SK-N-SH (cell line): ENCODE data around the gene MB. TPM values are rescaled to one million over a fixed set of nuclear protein-coding genes. Genes with fewer than 3 reads are reported as not detected.

Experiments used
- CTCF ChIA-PET: fragments of 300-600, 350-600 bp; formaldehyde crosslinking; extraction: SDS; loops from one replicate; lab custom pipeline; 2021; lab: Yijun Ruan, JAX
- POLR2A ChIA-PET: fragments of 350-600 bp; sonication (Branson Sonifier 250); formaldehyde crosslinking; extraction: SDS; loops from one replicate; lab custom pipeline; 2020; ENCODE audit warnings: antibody characterized with exemption, inconsistent platforms; lab: Yijun Ruan, JAX
- DNase-seq: peaks from one replicate; pipeline ENCODE4 v3.0.0; 2012
- H2AFZ ChIP-seq: fragments of 200-600 bp; sonication (generic); 2 replicates; pipeline ENCODE4 v1.8.1; 2016; ENCODE audit warnings: antibody characterized with exemption, mild to moderate bottlenecking, low read depth
- H3F3A ChIP-seq: fragments of 200-600 bp; sonication (generic); replicated peaks from 2 replicates; pipeline ENCODE3; 2016; ENCODE audit warnings: antibody characterized with exemption, mild to moderate bottlenecking; ENCODE audit not compliant: insufficient read depth
- H3K27ac ChIP-seq, 2 experiments: fragments of 200-500 bp in 1 of 2; fragments of 200-600 bp in 1 of 2; sonication (Bioruptor generic) in 1 of 2; sonication (generic), shearing (Covaris generic) in 1 of 2; 2 replicates each; pipeline versions ENCODE4 v1.5.1 to v1.6.1; 2014 to 2016; ENCODE audit warnings: low read depth in 2 of 2, inconsistent platforms in 1 of 2, low read length in 1 of 2, mild to moderate bottlenecking in 1 of 2, mixed read lengths in 1 of 2
- H3K27me3 ChIP-seq: fragments of 200-600 bp; sonication (generic), shearing (Covaris generic); 2 replicates; pipeline ENCODE4 v1.6.1; 2016; ENCODE audit warnings: mixed run types; ENCODE audit not compliant: insufficient read depth
- H3K36me3 ChIP-seq, 2 experiments: fragments of 200-500 bp in 1 of 2; fragments of 200-600 bp in 1 of 2; sonication (Bioruptor generic) in 1 of 2; sonication (generic) in 1 of 2; replicated peaks in 1 of 2; 2 replicates each; pipeline versions ENCODE3 to v1.5.1; 2014 to 2016; ENCODE audit warnings: low read length in 1 of 2, mild to moderate bottlenecking in 1 of 2; ENCODE audit not compliant: insufficient read depth in 2 of 2, control insufficient read depth in 1 of 2
- H3K4me1 ChIP-seq, 2 experiments: fragments of 200-500 bp in 1 of 2; fragments of 200-600 bp in 1 of 2; sonication (Bioruptor generic) in 1 of 2; sonication (generic), shearing (Covaris generic) in 1 of 2; 2 replicates each; pipeline versions ENCODE4 v1.5.1 to v1.6.1; 2014 to 2016; ENCODE audit warnings: low read depth in 1 of 2, low read length in 1 of 2, mixed run types in 1 of 2; ENCODE audit not compliant: insufficient read depth in 2 of 2, control insufficient read depth in 1 of 2
- H3K4me2 ChIP-seq: fragments of 200-600 bp; sonication (generic), shearing (Covaris generic); 2 replicates; pipeline ENCODE4 v1.6.1; 2017; ENCODE audit warnings: mixed run types
- H3K4me3 ChIP-seq, 2 experiments: fragments of 200-500 bp in 1 of 2; fragments of 200-600 bp in 1 of 2; sonication (Bioruptor generic) in 1 of 2; sonication (generic), shearing (Covaris generic) in 1 of 2; 2 replicates each; pipeline versions ENCODE4 v1.5.1 to v1.8.1; 2014 to 2016; ENCODE audit warnings: low read depth in 2 of 2, inconsistent platforms in 1 of 2, low read length in 1 of 2, mild to moderate bottlenecking in 1 of 2, mixed read lengths in 1 of 2, moderate library complexity in 1 of 2
- H3K79me2 ChIP-seq: fragments of 200-600 bp; sonication (generic); 2 replicates; pipeline ENCODE4 v1.8.1; 2017; ENCODE audit warnings: mild to moderate bottlenecking; ENCODE audit not compliant: insufficient read depth
- H3K9ac ChIP-seq: fragments of 200-600 bp; sonication (generic); 2 replicates; pipeline ENCODE4 v1.6.1; 2017; ENCODE audit warnings: mixed run types
- H3K9me2 ChIP-seq: fragments of 200-600 bp; sonication (generic); 2 replicates; pipeline ENCODE4 v1.6.1; 2017; ENCODE audit warnings: mixed run types
- H3K9me3 ChIP-seq: fragments of 200-600 bp; sonication (generic); 2 replicates; pipeline ENCODE4 v1.6.1; 2017; ENCODE audit warnings: mixed run types, mild to moderate bottlenecking, moderate library complexity
- H4K20me1 ChIP-seq: fragments of 200-600 bp; sonication (generic); 2 replicates; pipeline ENCODE4 v1.6.1; 2017; ENCODE audit warnings: mild to moderate bottlenecking, mixed run types; ENCODE audit not compliant: insufficient read depth
- CTCF ChIP-seq: fragments of 200-600 bp; sonication (generic); IDR thresholded peaks from 2 replicates; pipeline ENCODE4 v1.6.1; 2017; ENCODE audit warnings: antibody characterized with exemption, mild to moderate bottlenecking, moderate library complexity
- ELF1 ChIP-seq: IDR thresholded peaks from 2 replicates; pipeline ENCODE4 v1.4.0; 2012
- EP300 ChIP-seq, 2 experiments: IDR thresholded peaks; 2 replicates each; pipeline versions ENCODE4 v1.4.0 to v1.6.1; 2012; ENCODE audit warnings: borderline replicate concordance in 1 of 2, low read depth in 1 of 2, low read length in 1 of 2
- EZH2phosphoT487 ChIP-seq: fragments of 200-600 bp; sonication (generic); IDR thresholded peaks from 2 replicates; pipeline ENCODE4 v1.6.1; 2017; ENCODE audit warnings: low read depth, mixed run types, mild to moderate bottlenecking, antibody characterized with exemption, moderate library complexity, borderline replicate concordance
- FOXJ3 ChIP-seq: sonication (generic); formaldehyde crosslinking; IDR thresholded peaks from 2 replicates; pipeline ENCODE4 v1.5.1; 2020; ENCODE audit warnings: mild to moderate bottlenecking, missing genetic modification reagents
- GABPA ChIP-seq: IDR thresholded peaks from 2 replicates; pipeline ENCODE4 v1.4.0; 2012; ENCODE audit warnings: low read depth, mild to moderate bottlenecking
- GATA2 ChIP-seq: sonication (generic); formaldehyde crosslinking; IDR thresholded peaks from 2 replicates; pipeline ENCODE4 v1.5.0; 2020; ENCODE audit warnings: mild to moderate bottlenecking, missing genetic modification reagents
- IRF3 ChIP-seq: fragments of 150-350 bp; IDR thresholded peaks from 2 replicates; pipeline ENCODE4 v1.6.1; 2016; ENCODE audit warnings: mild to moderate bottlenecking, low read depth, low read length
- MAX ChIP-seq: IDR thresholded peaks from 2 replicates; pipeline ENCODE4 v1.4.0; 2012; ENCODE audit warnings: low read depth
- MEF2A ChIP-seq: IDR thresholded peaks from 2 replicates; pipeline ENCODE4 v1.4.0; 2012; ENCODE audit warnings: low read depth, borderline replicate concordance
- NRF1 ChIP-seq: IDR thresholded peaks from 2 replicates; pipeline ENCODE4 v1.6.1; 2012; ENCODE audit warnings: low read depth, mild to moderate bottlenecking, low read length
- POLR2AphosphoS5 ChIP-seq: IDR thresholded peaks from 2 replicates; pipeline ENCODE4 v1.6.1; 2012; ENCODE audit warnings: low read depth, low read length
- RFX5 ChIP-seq: IDR thresholded peaks from 2 replicates; pipeline ENCODE4 v1.6.1; 2012; ENCODE audit warnings: mild to moderate bottlenecking, improper control_type of control experiment, low read length
- RXRA ChIP-seq: IDR thresholded peaks from 2 replicates; pipeline ENCODE4 v1.4.0; 2012; ENCODE audit warnings: low read depth, mild to moderate bottlenecking, borderline replicate concordance
- SIN3A ChIP-seq: IDR thresholded peaks from 2 replicates; pipeline ENCODE4 v1.6.1; 2012; ENCODE audit warnings: low read depth, mild to moderate bottlenecking, low read length, moderate library complexity, borderline replicate concordance
- SMC3 ChIP-seq: IDR thresholded peaks from 2 replicates; pipeline ENCODE4 v1.6.1; 2012; ENCODE audit warnings: low read depth, low read length, improper control_type of control experiment
- TAF1 ChIP-seq: IDR thresholded peaks from 2 replicates; pipeline ENCODE4 v1.6.1; 2012; ENCODE audit warnings: low read depth, mild to moderate bottlenecking, low read length, moderate library complexity, borderline replicate concordance
- YY1 ChIP-seq: IDR thresholded peaks from 2 replicates; pipeline ENCODE4 v1.4.0; 2012; ENCODE audit warnings: low read depth, mild to moderate bottlenecking
- ZBTB33 ChIP-seq: IDR thresholded peaks from 2 replicates; pipeline ENCODE4 v1.4.0; 2012; ENCODE audit warnings: low read depth, borderline replicate concordance
- WGBS: methylation state at CpG from one replicate; pipeline ENCODE4 v1.1.6; 2017; ENCODE audit warnings: low lambda C conversion rate; 5-methylcytosine and 5-hydroxymethylcytosine counted together
- polyA plus RNA-seq, 3 experiments: library from polyadenylated mRNA; depleted of rRNA; stranded (reverse); fragments of >200 nt; gene quantifications; 2 replicates each; pipeline ENCODE4 v1.2.3, GENCODE V29; 2012
- TF ChIP-seq, protein P1 (sequence below): IDR thresholded peaks from 2 replicates; pipeline ENCODE4 v1.6.1; 2012; ENCODE audit warnings: mild to moderate bottlenecking, low read depth, low read length, moderate library complexity
- TF ChIP-seq, protein P2 (sequence below): IDR thresholded peaks from 2 replicates; pipeline ENCODE4; 2012

MB gene
- polyA plus RNA-seq, 1 of the 3 experiments (the other 2 are of a cell fraction): 0.95 TPM

DNA sequence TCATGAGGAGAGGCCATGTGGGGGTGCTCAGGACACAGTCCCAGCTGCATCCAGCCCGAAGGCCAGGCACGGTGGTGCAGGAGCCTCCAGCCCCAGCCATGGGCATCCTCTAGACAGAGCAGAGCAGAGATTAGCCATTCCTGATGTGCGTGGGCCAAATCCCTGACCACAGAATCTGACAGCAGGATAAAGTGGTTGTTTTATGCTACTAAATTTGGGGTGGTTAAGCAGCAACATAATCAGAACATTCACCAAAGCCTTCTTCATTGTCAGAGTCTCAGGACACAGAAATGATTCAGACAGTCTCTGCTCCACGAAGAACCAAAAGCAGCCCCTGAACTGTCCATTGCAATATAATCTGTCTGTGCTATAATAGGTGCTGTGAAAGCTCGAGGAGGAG is 56.8 kb downstream of the MB start (continued):
- TF ChIP-seq YY1 (no peak), GABPA (no peak), IRF3 (no peak), CTCF (no peak), MAX (no peak), POLR2AphosphoS5 (no peak), FOXJ3 (CRISPR knock-in tag) (no peak), NRF1 (no peak), RXRA (no peak)

GRCh38 chr22:35559354-35560005 is 57.6 kb downstream of the MB start:
- DNase-seq: no peak
- Histone ChIP-seq H3K36me3 (no peaks in the 10 kb centered on the region), H3K79me2 (no peaks in the 10 kb centered on the region), H3F3A (no peaks in the 10 kb centered on the region), H3K9me3 (no peaks in the 10 kb centered on the region), H3K4me1 (peaks cover 0 to 24% of the 10 kb centered on the region in 2 experiments; a peak in 2 of 4 replicates), H3K4me2 (no peak overlapping the region), H3K27me3 (no peaks in the 10 kb centered on the region), H3K4me3 (no peak overlapping the region), H3K9me2 (no peaks in the 10 kb centered on the region), H4K20me1 (no peaks in the 10 kb centered on the region), H2AFZ (no peak overlapping the region), H3K27ac (no peak overlapping the region), H3K9ac (no peak overlapping the region)
- ChIA-PET POLR2A (interaction anchor here (0.6 kb wide), 1 partner anchor 17 kb away, joined by 3 read pairs; no protein-coding TSS in a partner anchor), CTCF (no interaction called here)
- 69% methylated on average over 2 of the region's 2 CpGs for WGBS
- TF ChIP-seq GATA2 (CRISPR knock-in tag) (no peak), NRF1 (no peak), ZBTB33 (no peak), POLR2AphosphoS5 (no peak), SIN3A (no peak), TAF1 (no peak), RFX5 (no peak), SMC3 (no peak), MEF2A (no peak), EZH2phosphoT487 (no peak), ELF1 (no peak), FOXJ3 (CRISPR knock-in tag) (no peak), EP300 (IDR thresholded peaks at IDR 0.05; ENCODE audit: borderline replicate concordance in 1 of 2, low read depth in 1 of 2, low read length in 1 of 2) (no peak)
- TF ChIP-seq, protein P1, sequence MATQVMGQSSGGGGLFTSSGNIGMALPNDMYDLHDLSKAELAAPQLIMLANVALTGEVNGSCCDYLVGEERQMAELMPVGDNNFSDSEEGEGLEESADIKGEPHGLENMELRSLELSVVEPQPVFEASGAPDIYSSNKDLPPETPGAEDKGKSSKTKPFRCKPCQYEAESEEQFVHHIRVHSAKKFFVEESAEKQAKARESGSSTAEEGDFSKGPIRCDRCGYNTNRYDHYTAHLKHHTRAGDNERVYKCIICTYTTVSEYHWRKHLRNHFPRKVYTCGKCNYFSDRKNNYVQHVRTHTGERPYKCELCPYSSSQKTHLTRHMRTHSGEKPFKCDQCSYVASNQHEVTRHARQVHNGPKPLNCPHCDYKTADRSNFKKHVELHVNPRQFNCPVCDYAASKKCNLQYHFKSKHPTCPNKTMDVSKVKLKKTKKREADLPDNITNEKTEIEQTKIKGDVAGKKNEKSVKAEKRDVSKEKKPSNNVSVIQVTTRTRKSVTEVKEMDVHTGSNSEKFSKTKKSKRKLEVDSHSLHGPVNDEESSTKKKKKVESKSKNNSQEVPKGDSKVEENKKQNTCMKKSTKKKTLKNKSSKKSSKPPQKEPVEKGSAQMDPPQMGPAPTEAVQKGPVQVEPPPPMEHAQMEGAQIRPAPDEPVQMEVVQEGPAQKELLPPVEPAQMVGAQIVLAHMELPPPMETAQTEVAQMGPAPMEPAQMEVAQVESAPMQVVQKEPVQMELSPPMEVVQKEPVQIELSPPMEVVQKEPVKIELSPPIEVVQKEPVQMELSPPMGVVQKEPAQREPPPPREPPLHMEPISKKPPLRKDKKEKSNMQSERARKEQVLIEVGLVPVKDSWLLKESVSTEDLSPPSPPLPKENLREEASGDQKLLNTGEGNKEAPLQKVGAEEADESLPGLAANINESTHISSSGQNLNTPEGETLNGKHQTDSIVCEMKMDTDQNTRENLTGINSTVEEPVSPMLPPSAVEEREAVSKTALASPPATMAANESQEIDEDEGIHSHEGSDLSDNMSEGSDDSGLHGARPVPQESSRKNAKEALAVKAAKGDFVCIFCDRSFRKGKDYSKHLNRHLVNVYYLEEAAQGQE: no peak
- TF ChIP-seq, protein P2, sequence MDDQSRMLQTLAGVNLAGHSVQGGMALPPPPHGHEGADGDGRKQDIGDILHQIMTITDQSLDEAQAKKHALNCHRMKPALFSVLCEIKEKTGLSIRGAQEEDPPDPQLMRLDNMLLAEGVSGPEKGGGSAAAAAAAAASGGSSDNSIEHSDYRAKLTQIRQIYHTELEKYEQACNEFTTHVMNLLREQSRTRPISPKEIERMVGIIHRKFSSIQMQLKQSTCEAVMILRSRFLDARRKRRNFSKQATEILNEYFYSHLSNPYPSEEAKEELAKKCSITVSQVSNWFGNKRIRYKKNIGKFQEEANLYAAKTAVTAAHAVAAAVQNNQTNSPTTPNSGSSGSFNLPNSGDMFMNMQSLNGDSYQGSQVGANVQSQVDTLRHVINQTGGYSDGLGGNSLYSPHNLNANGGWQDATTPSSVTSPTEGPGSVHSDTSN: no peak
